NCI-H1436 (cell line): ENCODE measurements around the gene TCL1A.

Experiments used
- DNase-seq: peaks from one replicate; lab custom pipeline; 2025; lab: John Stamatoyannopoulos, UW

TCL1A gene

DNA sequence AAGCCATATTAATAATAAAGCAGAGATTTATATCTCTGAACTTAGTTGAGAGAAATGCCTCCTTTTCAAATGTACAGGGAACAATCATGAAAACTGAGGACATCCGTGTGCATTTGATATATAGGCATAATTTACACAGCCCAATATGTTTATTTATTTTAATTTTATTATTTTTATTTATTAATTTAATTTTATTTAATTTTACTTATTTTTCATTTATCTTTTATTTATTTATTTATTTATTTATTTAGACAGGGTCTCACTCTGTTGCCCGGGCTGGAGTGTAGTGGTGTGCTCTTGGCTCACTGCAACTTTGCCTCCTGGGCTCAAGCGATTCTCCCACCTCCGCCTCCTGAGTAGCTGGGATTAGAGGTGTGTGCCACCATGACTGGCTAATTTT lies 8.4 kb downstream of the TCL1A start:
- no peak for DNase-seq

DNA sequence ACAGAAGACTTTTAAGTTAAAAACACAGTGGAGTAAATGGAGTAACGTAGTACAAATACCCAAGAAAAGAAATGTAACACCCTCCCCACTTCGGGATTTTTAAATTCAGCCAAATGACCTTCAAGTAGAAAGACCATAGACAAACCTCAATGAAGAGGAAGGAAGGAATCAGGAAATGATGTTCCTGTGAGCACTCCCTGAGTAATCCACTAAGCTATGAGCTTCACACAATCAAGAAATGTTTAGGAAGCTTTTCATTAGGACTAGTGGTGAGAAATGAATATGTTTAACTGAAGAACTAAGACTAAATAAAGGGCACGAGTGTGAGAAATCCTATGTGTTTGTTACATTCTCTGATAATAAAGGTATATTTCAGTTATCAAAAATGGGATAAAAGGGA lies 10.1 kb downstream of the TCL1A start:
- DNase-seq: no peak

DNA sequence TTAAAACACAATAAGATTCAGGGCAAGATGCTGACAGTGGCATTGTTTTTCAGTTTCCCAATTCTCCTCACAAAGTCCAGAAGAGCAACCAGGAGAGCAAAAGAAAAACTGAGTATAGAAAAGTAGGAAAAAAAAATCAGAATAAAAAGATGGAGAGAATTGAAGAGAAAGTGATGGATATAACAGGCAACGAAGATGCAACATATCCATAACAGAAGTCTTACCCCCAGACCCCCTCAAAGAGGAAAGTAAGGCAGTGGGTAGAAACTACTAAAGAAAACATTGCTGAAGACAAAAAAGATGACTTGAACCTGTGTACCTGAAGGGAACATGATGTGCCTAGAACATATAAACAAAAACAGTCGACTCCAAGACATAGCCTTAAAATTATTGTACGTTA lies 10.6 kb downstream of the TCL1A start:
- DNase-seq: no peak

DNA sequence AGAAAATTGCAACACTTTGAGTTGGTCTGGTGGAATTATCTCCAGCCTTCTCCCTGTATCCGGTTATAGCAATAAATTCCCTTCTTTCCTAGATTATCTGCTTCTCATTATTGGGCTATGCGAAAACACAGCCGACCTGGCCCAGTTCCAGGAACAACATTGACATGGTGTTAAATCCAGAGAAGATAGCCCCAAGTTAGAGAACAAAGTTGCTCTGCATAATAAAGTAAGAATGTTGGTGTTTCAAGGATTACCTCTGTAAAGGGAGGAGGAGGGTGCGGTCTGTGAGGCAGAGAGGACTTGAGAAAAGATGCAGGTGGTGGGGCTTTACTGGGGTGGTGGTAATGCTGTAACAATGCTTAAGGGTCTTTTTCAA lies 12.1 kb downstream of the TCL1A start:
- DNase-seq: no peak

DNA sequence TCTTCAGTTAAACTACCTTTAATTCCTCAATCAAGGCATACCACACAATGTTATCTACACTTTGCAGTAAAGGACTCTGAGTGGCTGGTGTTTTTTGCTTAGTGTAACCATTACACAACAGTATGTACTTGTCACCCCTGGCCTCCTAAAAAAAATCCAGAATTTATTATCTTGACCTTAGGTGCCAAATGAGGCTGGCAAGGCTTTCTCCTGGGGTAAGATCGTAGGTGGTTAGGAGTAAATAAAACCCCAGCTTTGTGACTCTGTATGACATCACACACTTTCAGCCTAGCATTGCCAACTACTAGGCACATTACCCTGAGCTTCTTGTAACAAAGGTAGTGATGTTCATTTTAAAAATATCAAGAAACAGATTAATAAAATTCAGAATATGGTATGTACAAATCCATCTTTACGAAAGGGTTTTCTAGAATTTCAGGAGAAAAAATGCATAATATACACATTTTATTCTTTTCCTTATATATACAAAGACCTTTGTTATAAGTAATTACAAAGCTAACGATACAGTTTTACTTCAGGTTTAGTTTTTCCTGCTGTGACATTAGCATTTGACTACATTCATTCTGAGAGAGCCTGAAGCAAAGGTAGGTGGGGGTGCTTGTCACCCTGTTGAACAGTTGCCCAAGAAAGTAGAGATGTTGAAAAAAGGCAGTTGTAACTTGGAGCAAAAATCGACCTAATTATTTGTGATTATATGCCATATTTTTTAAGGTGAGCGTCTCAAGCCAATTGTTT lies 13.5 kb downstream of the TCL1A start:
- DNase-seq: no peak

DNA sequence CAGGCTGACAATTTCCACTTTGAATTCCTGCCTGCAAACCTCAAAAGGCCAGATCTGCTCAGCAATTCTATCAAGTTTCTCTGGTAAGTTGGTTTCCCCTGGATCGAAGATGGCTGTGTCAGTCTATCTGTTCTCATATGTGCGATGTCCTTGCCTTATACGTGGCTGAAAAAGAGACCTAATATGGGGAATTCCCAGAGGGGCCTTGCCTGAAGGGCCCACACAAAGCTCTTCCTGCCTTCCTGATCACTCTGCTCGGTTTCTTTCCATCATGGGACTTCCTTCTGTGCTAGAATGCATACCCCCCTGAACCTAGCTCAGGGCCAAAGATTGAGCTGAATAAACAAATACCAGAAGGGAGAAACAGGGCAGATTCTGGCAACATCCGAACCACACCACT lies 14.5 kb downstream of the TCL1A start:
- DNase-seq: no peak

DNA sequence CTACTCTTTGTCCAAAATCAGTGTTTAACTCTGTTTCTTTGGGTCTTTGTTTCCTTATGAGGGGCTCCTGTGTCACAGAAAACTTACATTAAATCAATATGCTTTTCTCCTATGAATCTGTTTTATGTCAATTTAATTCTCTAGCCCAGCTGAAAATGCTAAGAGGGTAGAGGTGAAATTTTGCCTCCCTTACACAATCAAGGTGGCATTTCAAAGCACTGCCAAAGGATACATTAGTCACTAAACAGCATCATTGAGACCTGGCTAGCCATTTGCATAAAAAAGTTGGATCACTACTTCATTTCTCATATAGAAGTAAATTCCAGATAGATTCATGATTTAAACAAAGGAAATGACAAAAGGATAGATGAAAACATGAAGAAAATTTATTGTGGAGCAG lies 15.6 kb downstream of the TCL1A start:
- DNase-seq: no peak

DNA sequence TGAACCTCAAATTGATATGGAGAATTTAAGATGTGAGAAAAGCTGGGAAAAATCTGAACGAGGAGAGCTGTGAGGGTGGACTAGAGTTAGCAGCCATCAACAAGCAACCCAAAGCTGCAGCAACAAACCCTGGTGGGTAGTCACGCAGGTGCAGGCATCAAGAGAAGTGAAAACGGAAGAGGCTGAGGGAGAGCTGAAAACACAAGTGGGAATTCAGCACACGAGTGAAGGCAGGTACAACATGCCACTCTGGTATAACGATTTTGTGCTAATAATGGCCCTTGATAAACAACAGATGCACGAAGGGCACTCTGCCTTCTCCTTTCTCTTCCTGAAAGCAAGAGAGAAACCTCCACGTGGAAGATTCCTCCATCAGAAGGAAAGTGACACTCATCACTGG lies 16.2 kb downstream of the TCL1A start:
- DNase-seq: no peak

DNA sequence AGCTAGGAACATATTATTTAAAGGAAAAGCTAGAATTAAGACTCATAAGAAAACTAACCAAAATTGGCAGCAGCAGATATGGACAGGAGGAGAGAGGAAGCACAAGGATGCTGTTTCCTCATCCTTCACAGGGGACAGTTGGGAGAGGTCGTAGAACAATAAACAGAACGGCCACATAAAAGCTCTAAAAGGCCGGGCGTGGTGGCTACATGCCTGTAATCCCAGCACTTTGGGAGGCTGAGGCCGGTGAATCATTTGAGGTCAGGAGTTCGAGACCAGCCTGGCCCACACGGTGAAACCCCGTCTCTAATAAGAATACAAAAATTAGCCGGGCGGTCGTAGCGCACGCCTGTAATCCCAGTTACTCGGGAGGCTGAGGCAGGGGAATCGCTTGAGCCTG lies 17.2 kb downstream of the TCL1A start:
- DNase-seq: no peak

DNA sequence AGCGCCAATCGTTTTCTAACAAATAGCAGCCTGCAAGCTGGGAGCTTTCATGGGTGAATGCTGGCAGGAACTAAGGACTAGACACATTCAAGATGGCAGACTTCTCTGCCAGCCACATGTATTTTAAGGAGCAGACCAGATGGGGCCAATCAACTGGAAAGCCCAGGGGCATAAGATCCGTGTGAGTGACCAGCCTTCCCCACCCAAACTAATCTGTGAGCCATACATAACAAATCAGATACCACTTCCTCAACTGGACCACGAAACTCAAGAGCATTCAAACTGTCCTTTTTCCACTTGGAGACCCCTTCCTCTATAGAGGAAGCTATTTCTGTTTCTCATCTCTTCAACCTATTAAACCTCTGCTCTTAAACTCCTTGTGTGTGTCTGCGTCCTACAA lies 18.0 kb downstream of the TCL1A start:
- no peak for DNase-seq

DNA sequence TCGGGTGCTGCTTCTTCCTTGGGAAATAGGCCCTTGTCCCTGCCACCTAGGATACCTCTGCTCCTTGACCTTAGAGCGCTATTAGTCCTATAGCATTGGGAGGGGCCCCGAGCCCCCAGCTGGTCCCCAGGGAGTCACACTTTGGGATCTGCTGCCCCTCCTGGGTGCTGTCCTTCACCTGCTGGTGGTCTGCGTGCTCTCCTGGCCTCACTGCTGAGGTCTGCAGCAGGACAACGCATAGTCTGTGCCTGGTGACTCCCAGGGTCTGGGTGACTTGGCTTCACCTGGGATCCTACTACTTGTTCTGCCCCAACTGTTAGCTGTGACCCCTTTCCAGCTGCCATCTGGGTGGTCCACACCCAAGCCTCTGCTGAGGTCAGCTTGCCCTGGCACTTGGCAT lies 18.9 kb downstream of the TCL1A start:
- DNase-seq: no peak

DNA sequence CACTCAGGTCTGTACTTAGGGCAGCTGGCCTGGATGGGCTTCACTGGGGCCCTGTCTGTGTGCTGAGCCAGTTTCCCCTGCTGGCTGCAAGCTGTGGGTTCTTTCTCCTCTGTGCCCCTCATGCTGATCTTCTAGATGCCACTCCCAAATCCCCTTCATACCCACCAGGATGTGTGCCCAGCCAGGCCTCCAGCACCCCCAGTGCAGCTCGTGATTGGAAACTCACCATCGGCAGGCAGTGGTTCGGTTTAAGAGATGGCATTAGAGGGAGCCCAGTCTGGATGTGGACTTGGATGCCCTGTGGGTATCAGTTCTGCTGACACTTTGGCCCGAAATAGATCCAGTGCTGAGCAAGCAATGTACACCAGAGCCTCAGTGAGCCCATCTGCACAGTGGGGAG lies 21.8 kb downstream of the TCL1A start:
- DNase-seq: no peak

DNA sequence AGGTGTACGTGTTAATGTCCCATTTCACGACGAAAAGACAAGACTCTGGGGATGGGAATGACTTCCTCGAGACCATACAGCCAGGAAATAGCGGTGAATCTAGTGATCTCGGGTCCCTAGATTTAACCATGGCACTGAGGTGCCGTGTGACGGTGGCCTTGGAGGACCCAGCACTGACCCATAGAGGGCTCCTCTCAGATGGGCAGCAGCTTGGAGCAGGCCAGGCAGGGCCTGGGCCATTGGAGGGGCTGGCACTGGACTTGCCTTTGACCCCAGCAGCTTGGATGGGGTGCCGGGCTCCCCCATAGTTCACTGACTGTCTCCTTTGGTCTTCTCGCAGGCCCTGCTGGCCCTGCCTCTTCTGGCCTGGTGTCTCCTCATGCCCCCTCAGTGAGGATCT lies 22.3 kb downstream of the TCL1A start:
- no peak for DNase-seq

DNA sequence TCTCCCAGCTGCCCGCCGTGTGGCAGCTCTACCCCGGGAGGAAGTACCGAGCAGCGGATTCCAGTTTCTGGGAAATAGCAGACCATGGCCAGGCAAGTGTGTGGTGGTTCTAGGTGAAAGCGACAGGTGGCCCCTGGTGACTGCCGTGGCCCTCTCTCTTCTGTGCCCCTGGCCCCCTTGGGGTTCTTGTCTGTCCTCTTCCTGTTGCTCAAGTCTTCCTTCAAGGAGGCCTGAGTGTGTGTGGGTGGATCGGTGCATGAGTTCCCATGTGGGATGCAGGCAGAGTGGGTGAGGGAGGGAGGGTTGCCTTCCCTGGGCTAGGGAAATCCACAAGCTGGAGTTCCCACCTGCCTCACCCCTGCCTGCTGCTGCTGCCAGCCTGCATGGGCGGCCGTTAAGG lies 23.1 kb downstream of the TCL1A start:
- no peak for DNase-seq

DNA sequence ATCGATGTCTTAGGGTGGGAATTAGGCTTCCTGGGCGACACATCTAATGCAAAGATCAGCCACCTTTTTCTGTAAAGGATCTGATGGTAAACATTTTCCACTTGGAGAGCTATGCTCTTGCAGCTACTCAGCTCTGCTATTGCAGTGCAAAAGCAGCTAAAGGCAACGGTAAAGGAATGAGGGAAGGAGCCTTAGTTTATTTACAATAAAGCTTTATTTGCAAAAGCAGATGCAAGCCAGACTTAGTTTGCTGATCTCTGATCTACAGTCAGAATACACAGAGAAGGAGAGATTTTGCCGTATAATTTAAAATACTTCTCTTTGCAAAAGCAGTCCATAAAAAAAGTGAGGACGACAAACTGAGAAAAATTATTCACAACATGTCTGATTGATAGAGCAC lies 24.5 kb downstream of the TCL1A start:
- DNase-seq: no peak

DNA sequence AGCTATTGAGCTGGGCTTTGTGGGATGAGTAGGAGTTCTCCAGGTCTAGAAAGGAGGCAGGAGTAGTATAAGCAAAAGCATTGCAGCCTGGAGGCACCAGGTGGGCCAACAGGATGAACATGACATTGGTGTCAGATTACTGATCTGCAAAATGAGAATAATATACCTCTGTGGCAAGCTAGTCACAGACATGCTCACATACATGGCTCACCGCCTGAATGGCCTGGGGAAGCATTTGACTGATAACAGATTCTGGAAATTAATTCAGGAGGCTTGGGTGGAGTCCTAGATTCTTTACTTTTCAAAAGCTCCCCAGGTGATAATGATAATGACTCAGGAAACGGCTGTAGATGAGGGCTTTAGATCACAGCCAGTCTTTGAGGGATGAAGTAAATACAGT lies 27.0 kb downstream of the TCL1A start:
- DNase-seq: peak; percentile 29

DNA sequence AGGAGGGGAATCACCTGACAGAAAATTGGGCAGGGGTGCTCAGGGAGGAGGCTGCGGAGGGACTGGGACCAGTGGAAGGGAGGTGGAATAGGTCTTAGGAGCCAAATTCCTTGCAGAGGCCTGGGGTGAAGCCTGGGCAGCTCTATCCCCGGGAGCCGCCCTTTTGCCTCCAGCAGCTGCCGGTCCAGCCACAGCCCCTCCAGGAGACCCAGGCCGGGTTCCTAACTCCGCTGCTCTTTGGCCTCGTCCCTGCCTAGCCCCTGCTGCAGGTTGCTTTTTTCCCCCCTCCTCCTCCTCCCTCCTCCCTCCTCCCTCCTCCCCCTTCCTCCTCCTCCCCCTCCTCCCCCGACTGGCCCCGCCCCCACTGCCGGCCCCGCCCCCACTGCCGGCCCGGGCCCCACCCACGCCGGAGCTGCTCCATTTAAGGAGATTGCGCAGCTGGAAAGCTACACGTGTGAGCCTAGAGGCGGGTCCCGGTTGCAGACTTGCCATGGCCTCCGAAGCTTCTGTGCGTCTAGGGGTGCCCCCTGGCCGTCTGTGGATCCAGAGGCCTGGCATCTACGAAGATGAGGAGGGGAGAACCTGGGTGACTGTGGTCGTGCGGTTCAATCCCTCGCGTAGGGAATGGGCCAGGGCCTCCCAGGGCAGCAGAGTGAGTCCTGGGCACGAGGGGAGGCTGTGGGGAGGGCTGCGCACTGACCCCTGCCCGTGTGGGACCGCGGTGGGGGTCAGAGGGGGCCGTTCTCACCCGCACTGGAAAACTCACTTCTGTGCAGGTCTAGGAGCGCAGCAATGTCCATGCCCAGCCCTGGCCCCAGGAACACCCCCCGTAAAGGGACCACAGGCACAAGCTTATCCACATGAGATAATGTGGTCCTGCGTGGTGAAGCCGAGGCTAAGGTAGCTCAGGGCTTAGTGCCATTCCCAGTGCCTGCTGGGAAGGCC lies 27.7 kb downstream of the TCL1A start, which contains the start of gene TCL1B:
TSS of gene TCL1B (plus strand) at position 449 of the 945 bp plus-strand sequence. CDS start at position 491, 42 bp downstream.
- no peak for DNase-seq

DNA sequence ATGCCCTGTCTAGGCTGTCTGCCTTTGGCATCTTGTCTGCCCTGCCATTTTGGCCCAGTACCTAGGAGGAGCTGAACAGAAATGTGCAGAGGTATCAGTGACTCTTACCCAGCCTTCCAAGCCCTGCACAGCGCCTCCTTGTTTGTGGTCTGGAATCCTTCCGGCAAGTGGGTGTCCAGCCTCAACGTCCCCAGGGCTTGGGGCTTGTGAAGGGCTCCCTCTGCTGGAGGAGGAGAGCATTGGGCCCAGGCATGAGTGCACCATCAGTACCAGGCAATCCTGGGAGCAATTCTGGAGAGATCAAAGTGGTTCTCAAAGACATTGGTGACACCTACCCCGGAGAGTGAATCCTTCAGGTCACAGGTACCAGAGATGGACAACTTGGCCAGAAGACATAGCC lies 30.1 kb downstream of the TCL1A start:
- DNase-seq: no peak

DNA sequence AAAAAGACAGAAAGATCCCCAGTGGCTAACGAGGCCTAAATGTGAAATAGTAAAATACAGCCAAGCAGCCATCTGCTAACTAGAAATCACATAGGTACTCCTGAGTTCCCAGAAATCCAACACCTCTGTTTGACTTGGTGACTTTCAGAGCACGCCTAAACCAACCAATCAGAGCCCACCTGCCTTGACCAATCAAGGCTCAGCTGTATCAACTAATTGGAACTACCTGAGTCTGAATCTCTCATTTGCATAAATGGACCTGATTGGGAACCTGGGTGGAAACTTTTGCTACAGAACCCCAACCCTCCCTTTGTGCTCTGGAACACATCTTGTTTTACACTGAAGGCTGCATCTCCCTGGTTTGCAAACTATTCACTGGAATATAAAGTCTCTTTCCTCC lies 32.8 kb downstream of the TCL1A start:
- DNase-seq: no peak

DNA sequence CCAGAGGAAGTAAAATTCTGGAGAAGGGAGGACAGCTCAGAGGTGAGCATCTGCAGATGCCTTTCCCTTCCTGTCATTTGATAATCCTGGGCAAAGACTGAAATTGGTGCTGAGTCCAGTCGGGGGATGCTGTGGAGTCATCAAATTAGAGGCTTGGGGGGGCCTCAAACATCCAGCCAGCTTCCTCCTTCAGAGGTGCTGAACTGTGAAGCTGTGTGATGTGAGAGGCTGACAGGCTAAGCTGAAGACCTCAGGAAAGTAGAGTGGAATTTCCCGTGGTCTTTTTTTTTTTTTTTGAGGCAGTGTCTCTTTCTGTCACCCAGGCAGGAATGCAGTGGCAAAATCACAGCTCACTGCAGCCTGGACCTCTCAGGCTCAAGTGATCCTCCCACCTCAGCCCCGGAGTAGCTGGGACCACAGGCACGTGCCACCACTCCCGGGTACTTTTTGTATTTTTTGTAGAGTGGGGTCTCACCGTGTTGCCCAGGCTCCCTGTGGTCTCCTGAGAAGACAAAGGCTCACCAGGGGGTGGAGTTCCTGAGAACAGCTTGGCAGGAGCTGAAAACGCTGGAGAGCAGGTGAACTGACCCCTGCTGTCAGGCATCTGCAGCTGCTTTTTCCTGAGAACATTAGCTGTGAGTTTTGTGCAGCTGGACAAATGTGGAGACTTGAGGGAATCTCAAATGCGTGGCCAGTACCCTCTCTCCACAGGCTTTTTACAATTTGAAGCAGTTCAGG lies 33.8 kb downstream of the TCL1A start:
- DNase-seq: no peak

DNA sequence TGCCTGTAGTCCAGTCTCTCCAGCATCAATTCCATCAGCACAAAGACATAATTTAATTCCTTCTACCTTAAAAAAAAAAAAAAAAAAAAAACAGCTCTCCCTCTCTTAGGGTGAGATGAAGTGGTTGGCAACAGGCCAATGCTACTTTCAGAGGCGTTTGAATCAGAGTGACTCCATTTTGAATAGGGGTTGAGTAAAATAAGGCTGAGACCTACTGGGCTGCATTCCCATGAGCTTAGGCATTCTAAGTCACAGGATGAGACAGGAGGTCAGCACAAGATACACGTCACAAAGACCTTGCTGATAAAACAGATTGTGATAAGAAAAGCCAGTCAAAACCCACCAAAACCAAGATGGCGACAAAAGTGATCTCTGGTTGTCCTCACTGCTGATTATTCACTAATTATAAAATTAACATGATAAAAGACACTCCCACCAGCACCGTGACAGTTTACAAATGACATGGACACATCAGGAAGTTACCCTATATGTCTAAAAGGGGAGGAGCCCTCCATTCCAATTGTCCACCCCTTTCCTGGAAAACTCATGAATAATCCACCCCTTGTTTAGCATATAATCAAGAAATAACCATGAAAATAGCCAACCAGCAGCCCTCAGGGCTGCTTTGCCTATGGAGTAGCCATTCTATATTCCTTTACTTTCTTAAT lies 34.6 kb downstream of the TCL1A start:
- peak; percentile 42 for DNase-seq
